WERI-Rb-1 (cell line): ENCODE data around the gene IL27RA.

Experiments used
- DNase-seq: peaks from one replicate; pipeline ENCODE4 v3.0.0-alpha.2; 2020
- H3K27ac ChIP-seq: fragments of 250-450 bp; sonication (Bioruptor Pico); 2 replicates; pipeline ENCODE4 v1.5.1; 2020; ENCODE audit warnings: mild to moderate bottlenecking, moderate library complexity
- H3K27me3 ChIP-seq: fragments of 250-450 bp; sonication (Bioruptor Pico); 2 replicates; pipeline ENCODE4 v1.5.1; 2021; ENCODE audit warnings: mild to moderate bottlenecking, low read depth, moderate library complexity; ENCODE audit not compliant: insufficient read depth, severe bottlenecking
- H3K36me3 ChIP-seq: fragments of 250-450 bp; sonication (Bioruptor Pico); 2 replicates; pipeline ENCODE4 v1.5.1; 2020; ENCODE audit warnings: mild to moderate bottlenecking, moderate library complexity
- H3K4me3 ChIP-seq: 2 replicates; pipeline ENCODE4 v1.5.1; 2011; ENCODE audit warnings: low read depth, mild to moderate bottlenecking, control low read depth, low read length
- H3K9me3 ChIP-seq: fragments of 250-450 bp; sonication (Bioruptor Pico); 2 replicates; pipeline ENCODE4 v1.5.1; 2021; ENCODE audit warnings: mild to moderate bottlenecking, moderate library complexity; ENCODE audit not compliant: severe bottlenecking
- CTCF ChIP-seq: IDR thresholded peaks from 2 replicates; pipeline ENCODE4 v1.5.1; 2011; ENCODE audit warnings: low read depth, mild to moderate bottlenecking, control low read depth, inconsistent platforms, low read length

The IL27RA gene

GRCh38 chr19:13990085-13990484 is 41.5 kb upstream of the IL27RA start:
- Histone ChIP-seq H3K27ac (no peak overlapping the region), H3K4me3 (no peak overlapping the region), H3K9me3 (no peaks in the 10 kb centered on the region), H3K36me3 (peaks cover 22% of the 10 kb centered on the region), H3K27me3 (no peaks in the 10 kb centered on the region)
- no peak for DNase-seq
- TF ChIP-seq CTCF: no peak

- no peak overlapping the region for H3K27ac ChIP-seq
- TF ChIP-seq CTCF: no peak
- no peak for DNase-seq
- H3K4me3 ChIP-seq: no peak overlapping the region
- no peaks in the 10 kb centered on the region for H3K9me3 ChIP-seq
- no peaks in the 10 kb centered on the region for H3K27me3 ChIP-seq
- H3K36me3 ChIP-seq: peaks cover 22% of the 10 kb centered on the region
Measured at GRCh38 chr19:13992025-13992424, 39.5 kb upstream of the IL27RA start.

- DNase-seq: no peak
- peaks cover 5% of the 10 kb centered on the region for H3K9me3 ChIP-seq
- no peaks in the 10 kb centered on the region for H3K27me3 ChIP-seq
- no peak for TF ChIP-seq CTCF
- H3K4me3 ChIP-seq: no peak overlapping the region
- H3K36me3 ChIP-seq: peaks cover 35% of the 10 kb centered on the region
- H3K27ac ChIP-seq: no peak overlapping the region
Measured at GRCh38 chr19:13993590-13994300, 37.8 kb upstream of the IL27RA start.

- no peaks in the 10 kb centered on the region for H3K27me3 ChIP-seq
- no peak for DNase-seq
- peaks cover 16% of the 10 kb centered on the region for H3K9me3 ChIP-seq
- H3K27ac ChIP-seq: no peak overlapping the region
- H3K4me3 ChIP-seq: no peak overlapping the region
- peaks cover 45% of the 10 kb centered on the region for H3K36me3 ChIP-seq
- no peak for TF ChIP-seq CTCF
Measured at GRCh38 chr19:13995017-13995728, 36.4 kb upstream of the IL27RA start.

- no peaks in the 10 kb centered on the region for H3K27me3 ChIP-seq
- H3K36me3 ChIP-seq: peaks cover 47% of the 10 kb centered on the region
- no peak for DNase-seq
- H3K9me3 ChIP-seq: peaks cover 16% of the 10 kb centered on the region
- H3K27ac ChIP-seq: no peak overlapping the region
- TF ChIP-seq CTCF: no peak
- H3K4me3 ChIP-seq: no peak overlapping the region
Measured at GRCh38 chr19:13995878-13996765, 35.4 kb upstream of the IL27RA start.
